Measurements from ENCODE around the gene KIAA1958. TPM values are rescaled to one million over a fixed set of nuclear protein-coding genes. Genes with fewer than 3 reads are reported as not detected.

The KIAA1958 gene
- polyA plus RNA-seq, 1 of the 3 experiments (the other 2 are of a cell fraction), result 1.6 TPM

DNA sequence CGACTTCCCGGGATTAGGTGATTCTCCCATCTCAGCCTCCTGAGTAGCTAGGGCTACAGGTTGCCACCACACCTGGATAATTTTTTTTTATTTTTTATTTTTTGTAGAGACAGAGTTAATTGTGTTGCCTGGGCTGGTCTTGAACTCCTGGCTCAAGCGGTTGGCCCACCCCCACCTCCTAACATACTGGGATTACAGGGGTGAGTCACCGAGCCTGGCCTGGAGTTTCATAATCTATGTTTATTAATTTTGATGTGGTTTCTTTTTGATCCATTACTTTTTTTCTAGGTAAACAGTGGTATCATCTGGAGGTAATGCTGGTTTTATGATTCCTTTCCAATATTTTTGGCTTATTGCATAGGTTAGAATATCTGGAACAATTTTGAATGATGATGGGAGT lies 54.2 kb downstream of the KIAA1958 start:
- Histone ChIP-seq H3K27me3 (ENCODE audit: insufficient read depth) (no peaks in the 10 kb centered on the region), H3K9me3 (no peaks in the 10 kb centered on the region), H4K20me1 (ENCODE audit: insufficient read depth) (no peaks in the 10 kb centered on the region), H3K4me2 (no peak overlapping the region), H3K79me2 (ENCODE audit: insufficient read depth) (peaks cover 4% of the 10 kb centered on the region; the same call in 1 of the 2 replicates), H3K9me2 (no peaks in the 10 kb centered on the region), H3K27ac (ENCODE audit: low read depth in 2 of 2, low read length in 1 of 2) (no peak overlapping the region), H2AFZ (ENCODE audit: low read depth) (no peak overlapping the region), H3F3A (replicated peaks; ENCODE audit: insufficient read depth) (peaks cover 16% of the 10 kb centered on the region), H3K4me1 (ENCODE audit: control insufficient read depth in 1 of 2, insufficient read depth in 2 of 2, low read depth in 1 of 2, low read length in 1 of 2) (peaks cover 6 to 33% of the 10 kb centered on the region in 2 experiments), H3K36me3 (replicated peaks in 1 of 2; ENCODE audit: control insufficient read depth in 1 of 2, insufficient read depth in 2 of 2, low read length in 1 of 2) (no peaks in the 10 kb centered on the region), H3K9ac (no peak overlapping the region), H3K4me3 (ENCODE audit: low read depth in 2 of 2, low read length in 1 of 2) (no peak overlapping the region)
- POLR2A ChIA-PET, result no interaction called here
- no peak for DNase-seq
- CTCF ChIA-PET, result no interaction called here
- TF ChIP-seq RFX5 (IDR thresholded peaks at IDR 0.05; ENCODE audit: low read length), result no peak
- TF ChIP-seq, protein P1, sequence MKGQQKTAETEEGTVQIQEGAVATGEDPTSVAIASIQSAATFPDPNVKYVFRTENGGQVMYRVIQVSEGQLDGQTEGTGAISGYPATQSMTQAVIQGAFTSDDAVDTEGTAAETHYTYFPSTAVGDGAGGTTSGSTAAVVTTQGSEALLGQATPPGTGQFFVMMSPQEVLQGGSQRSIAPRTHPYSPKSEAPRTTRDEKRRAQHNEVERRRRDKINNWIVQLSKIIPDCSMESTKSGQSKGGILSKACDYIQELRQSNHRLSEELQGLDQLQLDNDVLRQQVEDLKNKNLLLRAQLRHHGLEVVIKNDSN (IDR thresholded peaks at IDR 0.05; ENCODE audit: borderline replicate concordance, low read depth), result no peak
- TF ChIP-seq EP300 (IDR thresholded peaks at IDR 0.05; ENCODE audit: borderline replicate concordance in 1 of 2, low read depth in 1 of 2, low read length in 1 of 2), result no peak
- no peak for TF ChIP-seq GATA2 (CRISPR knock-in tag; IDR thresholded peaks at IDR 0.05)
- no peak for TF ChIP-seq CHD2 (IDR thresholded peaks at IDR 0.05; ENCODE audit: low read length, partially characterized antibody)
- TF ChIP-seq YY1 (IDR thresholded peaks at IDR 0.05; ENCODE audit: low read depth), result no peak
- no peak for TF ChIP-seq USF2 (IDR thresholded peaks at IDR 0.05; ENCODE audit: borderline replicate concordance, low read depth, low read length)
- no peak for TF ChIP-seq JUND (IDR thresholded peaks at IDR 0.05)
- no peak for TF ChIP-seq TCF12 (IDR thresholded peaks at IDR 0.05)
- TF ChIP-seq FOSL2 (IDR thresholded peaks at IDR 0.05; ENCODE audit: borderline replicate concordance, low read depth), result no peak
- no peak for TF ChIP-seq EZH2phosphoT487 (IDR thresholded peaks at IDR 0.05; ENCODE audit: borderline replicate concordance, low read depth)
- no peak for TF ChIP-seq RXRA (IDR thresholded peaks at IDR 0.05; ENCODE audit: borderline replicate concordance, low read depth)
- no peak for TF ChIP-seq TAF1 (IDR thresholded peaks at IDR 0.05; ENCODE audit: borderline replicate concordance, low read depth, low read length)
- no peak for TF ChIP-seq FOXJ3 (CRISPR knock-in tag; IDR thresholded peaks at IDR 0.05)
- 85% methylated on average over 4 of the region's 4 CpGs for WGBS (ENCODE audit: low lambda C conversion rate)

DNA sequence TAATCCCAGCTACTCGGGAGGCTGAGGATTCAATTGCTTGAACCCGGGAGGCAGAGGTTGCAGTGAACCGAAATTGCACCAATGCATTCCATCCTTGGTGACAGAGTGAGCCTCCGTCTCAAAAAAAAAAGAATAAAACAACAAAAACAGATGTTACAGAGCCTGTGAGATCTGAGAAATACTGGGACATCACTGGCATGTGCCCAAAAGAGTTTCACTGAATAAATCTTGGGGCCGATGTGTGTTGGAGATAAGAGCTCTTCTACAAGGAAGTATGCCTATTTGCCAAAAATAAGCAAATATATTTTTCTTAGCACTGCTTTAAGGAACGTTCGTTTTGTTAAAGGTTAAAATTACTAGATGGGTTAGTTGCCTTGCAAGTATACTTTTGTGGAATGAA lies 55.1 kb downstream of the KIAA1958 start:
- no peak for TF ChIP-seq POLR2AphosphoS5 (IDR thresholded peaks at IDR 0.05; ENCODE audit: low read depth, low read length)
- TF ChIP-seq, protein P2, sequence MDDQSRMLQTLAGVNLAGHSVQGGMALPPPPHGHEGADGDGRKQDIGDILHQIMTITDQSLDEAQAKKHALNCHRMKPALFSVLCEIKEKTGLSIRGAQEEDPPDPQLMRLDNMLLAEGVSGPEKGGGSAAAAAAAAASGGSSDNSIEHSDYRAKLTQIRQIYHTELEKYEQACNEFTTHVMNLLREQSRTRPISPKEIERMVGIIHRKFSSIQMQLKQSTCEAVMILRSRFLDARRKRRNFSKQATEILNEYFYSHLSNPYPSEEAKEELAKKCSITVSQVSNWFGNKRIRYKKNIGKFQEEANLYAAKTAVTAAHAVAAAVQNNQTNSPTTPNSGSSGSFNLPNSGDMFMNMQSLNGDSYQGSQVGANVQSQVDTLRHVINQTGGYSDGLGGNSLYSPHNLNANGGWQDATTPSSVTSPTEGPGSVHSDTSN (IDR thresholded peaks at IDR 0.05), result peak; percentile 32; the same call in 1 of the 2 replicates
- TF ChIP-seq CHD2 (IDR thresholded peaks at IDR 0.05; ENCODE audit: low read length, partially characterized antibody), result no peak
- TF ChIP-seq TAF1 (IDR thresholded peaks at IDR 0.05; ENCODE audit: borderline replicate concordance, low read depth, low read length), result no peak
- TF ChIP-seq MXI1 (IDR thresholded peaks at IDR 0.05; ENCODE audit: low read depth, low read length), result no peak
- TF ChIP-seq TCF12 (IDR thresholded peaks at IDR 0.05), result peak; percentile 80
- TF ChIP-seq, protein P3, sequence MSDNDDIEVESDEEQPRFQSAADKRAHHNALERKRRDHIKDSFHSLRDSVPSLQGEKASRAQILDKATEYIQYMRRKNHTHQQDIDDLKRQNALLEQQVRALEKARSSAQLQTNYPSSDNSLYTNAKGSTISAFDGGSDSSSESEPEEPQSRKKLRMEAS (IDR thresholded peaks at IDR 0.05; ENCODE audit: low read depth), result no peak
- peak; percentile 69; the same call in 1 of the 2 replicates for TF ChIP-seq NFIC (IDR thresholded peaks at IDR 0.05; ENCODE audit: borderline replicate concordance)
- peaks cover 6 to 28% of the 10 kb centered on the region in 2 experiments; a peak in 3 of 4 replicates for H3K4me1 ChIP-seq (ENCODE audit: control insufficient read depth in 1 of 2, insufficient read depth in 2 of 2, low read depth in 1 of 2, low read length in 1 of 2)
- H3F3A ChIP-seq (replicated peaks; ENCODE audit: insufficient read depth), result peaks cover 10% of the 10 kb centered on the region
- peak overlapping the region; percentile 13; the same call in 1 of the 2 replicates for H3K4me2 ChIP-seq
- ChIA-PET CTCF (no interaction called here), POLR2A (no interaction called here)
- H3K36me3 ChIP-seq (replicated peaks in 1 of 2; ENCODE audit: control insufficient read depth in 1 of 2, insufficient read depth in 2 of 2, low read length in 1 of 2), result no peaks in the 10 kb centered on the region
- no peaks in the 10 kb centered on the region for H3K9me3 ChIP-seq
- H4K20me1 ChIP-seq (ENCODE audit: insufficient read depth), result no peaks in the 10 kb centered on the region
- peaks cover 4% of the 10 kb centered on the region; the same call in 1 of the 2 replicates for H3K79me2 ChIP-seq (ENCODE audit: insufficient read depth)
- peak overlapping the region; percentile 23 to 32; a peak in 2 of 4 replicates for H3K27ac ChIP-seq (ENCODE audit: low read depth in 2 of 2, low read length in 1 of 2)
- 59% methylated on average over 7 of the region's 7 CpGs for WGBS (ENCODE audit: low lambda C conversion rate)
- no peak for DNase-seq
- H3K4me3 ChIP-seq (ENCODE audit: low read depth in 2 of 2, low read length in 1 of 2), result no peak overlapping the region
- H3K27me3 ChIP-seq (ENCODE audit: insufficient read depth), result no peaks in the 10 kb centered on the region
- H2AFZ ChIP-seq (ENCODE audit: low read depth), result no peak overlapping the region
- no peaks in the 10 kb centered on the region for H3K9me2 ChIP-seq
- H3K9ac ChIP-seq, result no peak overlapping the region
